NCI-H187 treated with DMSO at 0.1 percent for 48 hours (cell line): ENCODE results near the gene IL4.
"Not testable (repeated sequence)": the region's sequence is repeated elsewhere in the genome, so short reads cannot be mapped to it uniquely, and the experiment has no call there.

Experiments
- DNase-seq: peaks from one replicate; lab custom pipeline; 2025; lab: John Stamatoyannopoulos, UW

Gene IL4

DNA sequence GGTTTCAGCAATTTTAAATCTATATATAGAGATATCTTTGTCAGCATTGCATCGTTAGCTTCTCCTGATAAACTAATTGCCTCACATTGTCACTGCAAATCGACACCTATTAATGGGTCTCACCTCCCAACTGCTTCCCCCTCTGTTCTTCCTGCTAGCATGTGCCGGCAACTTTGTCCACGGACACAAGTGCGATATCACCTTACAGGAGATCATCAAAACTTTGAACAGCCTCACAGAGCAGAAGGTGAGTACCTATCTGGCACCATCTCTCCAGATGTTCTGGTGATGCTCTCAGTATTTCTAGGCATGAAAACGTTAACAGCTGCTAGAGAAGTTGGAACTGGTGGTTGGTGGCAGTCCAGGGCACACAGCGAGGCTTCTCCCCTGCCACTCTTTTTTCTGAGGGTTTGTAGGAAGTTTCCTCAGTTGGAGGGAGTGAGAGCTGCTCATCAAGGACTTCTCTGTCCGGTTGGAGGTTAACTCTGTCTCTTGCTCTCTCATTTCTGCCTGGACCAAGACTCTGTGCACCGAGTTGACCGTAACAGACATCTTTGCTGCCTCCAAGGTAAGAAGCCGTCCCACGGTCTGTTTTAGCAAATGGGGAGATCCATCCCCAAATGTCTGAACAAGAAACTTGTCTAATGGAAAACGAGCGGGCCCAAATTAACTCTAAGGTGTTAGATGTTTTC lies at the start of gene IL4:
TSS of gene IL4 (plus strand) at position 51 of the 692 bp plus-strand sequence. CDS start at position 113, 62 bp downstream.
- no peak for DNase-seq

DNA sequence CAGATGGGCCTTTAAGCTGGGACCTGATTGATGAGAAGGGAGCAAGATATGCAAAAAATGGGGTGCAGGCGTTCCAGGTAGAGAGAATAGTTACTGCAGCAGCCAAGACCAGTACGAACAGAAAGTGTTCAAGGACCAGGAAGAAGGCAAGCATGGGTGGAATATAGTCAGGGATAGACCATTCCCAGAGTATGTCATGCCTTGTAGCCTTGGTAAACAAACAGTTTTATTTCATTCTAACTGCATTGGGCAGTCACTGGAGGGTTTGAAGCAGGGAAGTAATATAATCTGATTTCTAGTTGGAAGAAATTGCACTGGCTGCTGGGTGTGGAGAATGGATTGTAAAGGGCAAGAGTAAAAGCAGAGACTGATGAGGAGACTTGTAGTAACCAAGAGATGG lies 46.3 kb upstream of the IL4 start:
- no peak for DNase-seq

DNA sequence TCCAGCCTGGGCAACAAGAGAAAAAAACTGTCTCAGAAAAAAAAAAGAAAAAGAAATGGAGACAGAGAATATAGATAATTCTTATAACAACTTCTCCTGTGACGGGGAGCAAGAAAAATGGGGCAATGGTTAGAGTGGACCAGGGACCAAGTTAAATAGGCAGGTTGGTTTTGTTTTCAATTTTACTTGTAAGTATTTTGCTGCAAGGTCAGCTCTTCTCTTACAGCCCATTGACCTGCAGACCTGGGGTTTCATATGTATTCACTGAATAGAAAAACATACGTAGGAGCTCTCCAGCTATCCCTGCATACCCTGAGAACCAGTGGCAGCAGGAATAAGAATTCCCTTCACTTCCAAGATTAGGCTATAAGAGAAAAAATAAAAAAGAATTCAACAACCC lies 45.0 kb upstream of the IL4 start:
- DNase-seq, result no peak

DNA sequence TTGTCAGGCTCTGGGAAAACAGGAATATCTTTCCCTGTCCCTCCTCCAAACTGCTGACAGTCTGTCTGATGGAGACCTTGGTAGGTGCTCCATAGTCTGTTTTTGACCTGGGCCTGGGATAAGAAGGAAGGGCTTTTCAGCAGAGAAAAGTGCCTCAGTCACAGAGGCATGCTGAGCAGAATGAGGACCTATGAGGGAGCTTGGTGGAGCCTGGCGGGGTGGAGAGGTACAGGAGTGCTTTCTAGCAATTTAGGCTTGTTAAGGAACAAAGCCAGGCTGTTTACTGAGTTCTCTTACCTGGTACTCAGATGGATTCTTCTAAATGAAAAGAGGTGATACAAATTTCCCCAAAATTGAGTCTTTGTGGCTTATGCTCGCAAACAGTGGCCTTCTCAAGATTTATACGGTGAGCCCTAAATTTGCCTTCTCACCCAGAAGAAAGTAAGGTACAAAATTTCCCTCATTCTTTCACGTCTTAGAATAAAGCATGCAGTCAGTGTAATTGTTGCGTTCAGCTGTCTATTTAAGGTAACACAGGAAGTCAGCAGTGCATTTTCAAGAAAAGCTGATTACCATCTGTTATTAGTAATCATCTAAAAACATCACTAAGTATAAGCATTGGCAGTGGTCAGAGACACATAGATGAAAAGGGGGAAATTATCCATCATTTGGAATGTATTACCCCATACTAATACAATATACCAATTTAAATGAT lies 44.4 kb upstream of the IL4 start:
- DNase-seq, result no peak

DNA sequence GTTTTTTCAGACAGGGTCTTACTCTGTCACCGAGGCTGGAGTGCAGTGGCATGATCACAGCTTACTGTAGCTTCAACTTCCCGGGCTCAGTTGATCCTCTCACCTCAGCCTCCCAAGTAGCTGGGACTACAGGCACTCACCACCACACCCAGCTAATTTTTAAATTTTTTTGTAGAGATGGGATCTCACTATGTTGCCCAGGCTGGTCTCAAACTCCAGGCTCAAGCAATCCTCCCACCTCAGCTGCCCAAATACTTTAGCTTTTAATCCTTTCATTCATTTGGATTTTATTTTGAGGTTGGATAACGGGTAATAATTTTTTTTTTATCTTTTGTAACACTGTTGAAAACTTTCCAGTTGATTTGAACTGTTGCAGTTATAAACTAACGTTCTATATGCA lies 40.2 kb upstream of the IL4 start:
- DNase-seq, result not testable (repeated sequence)

DNA sequence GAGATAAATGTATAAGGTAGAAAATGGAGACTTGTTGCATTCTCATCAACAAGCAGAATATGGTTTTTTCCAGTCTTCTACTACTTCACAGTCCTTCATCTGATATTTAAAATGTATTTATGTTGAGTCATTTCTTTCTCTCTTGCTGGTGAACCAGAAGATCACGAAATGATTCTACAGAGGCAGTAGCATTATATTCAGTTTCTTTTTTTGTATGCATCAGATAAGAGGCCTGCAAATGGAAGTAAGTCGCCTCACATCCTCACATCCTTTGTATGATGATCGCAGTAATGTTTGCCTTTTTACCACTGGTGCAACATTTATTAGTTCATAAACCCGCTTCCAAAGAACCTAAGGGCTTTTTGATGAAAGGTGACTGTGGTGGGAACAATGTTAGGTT lies 37.9 kb upstream of the IL4 start:
- DNase-seq, result no peak

DNA sequence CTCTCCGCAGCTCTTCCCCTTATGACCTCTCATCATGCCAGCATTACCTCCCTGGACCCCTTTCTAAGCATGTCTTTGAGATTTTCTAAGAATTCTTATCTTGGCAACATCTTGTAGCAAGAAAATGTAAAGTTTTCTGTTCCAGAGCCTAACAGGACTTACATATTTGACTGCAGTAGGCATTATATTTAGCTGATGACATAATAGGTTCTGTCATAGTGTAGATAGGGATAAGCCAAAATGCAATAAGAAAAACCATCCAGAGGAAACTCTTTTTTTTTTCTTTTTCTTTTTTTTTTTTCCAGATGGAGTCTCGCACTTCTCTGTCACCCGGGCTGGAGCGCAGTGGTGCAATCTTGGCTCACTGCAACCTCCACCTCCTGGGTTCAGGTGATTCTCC lies 36.5 kb upstream of the IL4 start:
- no peak for DNase-seq

DNA sequence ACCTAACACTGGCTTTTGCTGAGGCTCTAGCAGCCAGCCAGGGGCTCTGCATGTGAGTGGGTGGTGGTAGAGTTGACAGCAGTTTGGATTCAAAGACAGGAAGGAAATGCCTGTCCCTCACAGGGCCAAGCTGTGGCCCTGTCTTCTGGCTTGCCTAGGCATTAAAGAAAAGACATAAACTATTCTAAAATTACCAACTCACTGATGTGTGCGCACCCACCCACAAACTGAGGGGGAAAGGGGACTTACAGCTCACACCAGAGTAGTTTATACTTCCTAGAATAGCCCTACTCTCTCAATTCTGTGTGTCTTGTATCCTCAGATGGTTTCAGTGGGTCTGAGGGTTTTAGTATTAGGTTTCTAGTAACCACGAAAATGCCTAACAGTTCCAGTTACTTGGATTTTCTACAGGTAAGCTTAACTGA lies 34.1 kb upstream of the IL4 start:
- DNase-seq, result no peak

DNA sequence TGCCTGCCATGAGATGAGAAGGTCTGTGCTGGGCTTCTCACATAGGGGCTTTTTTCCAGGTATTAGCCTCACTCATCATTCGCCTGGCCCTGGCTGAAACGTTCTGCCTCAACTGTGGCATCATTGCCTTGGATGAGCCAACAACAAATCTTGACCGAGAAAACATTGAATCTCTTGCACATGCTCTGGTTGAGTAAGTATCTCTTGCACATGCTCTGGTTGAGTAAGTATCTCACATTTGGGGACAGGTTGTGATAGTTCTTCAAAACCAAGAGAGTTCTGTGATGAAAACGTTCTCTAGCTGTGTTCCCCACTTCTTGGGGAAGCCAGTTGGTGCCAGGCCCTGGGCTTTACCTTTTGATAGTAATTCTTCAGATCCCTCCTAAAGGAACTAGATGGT lies 33.2 kb upstream of the IL4 start:
- no peak for DNase-seq

DNA sequence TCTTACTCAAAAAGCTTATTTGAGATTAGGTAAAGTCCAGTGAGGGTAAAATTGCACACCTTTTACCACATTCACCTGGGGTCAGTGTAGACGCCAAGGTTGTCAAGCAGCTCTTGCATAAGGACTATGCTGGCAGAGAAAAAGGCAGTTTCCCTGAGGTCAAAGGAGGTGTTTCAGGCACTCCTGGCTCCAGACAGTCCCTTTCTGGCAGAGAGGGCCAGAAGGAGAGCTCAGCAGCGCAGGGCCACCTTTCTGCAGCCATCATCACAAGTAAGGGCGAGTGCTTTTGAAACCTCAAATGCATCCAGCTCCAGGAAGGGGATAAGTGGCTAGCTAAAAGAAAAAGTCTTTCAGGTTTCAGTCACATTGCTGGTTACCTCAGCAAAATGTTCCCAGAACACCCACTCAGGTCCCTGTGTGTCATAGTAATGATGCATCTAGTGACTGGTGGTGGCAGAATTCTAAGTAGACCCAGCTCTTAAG lies 32.5 kb upstream of the IL4 start:
- DNase-seq, result no peak

DNA sequence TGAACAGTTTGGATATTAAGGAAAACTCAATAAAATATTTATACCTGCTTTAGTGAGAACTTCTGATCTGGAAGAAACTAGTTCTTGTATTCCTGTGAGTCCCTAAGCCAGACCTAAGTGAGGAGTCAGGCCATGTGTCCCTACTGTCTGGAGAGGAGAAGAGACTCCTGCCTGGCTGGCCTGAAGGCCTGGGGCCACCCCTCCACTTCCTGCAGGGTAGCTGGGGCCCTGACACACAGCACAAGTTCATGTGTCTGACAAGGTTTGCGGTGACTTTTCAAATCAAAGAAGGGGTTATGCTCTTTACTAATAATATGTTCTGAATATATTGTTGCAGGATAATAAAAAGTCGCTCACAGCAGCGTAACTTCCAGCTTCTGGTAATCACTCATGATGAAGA lies 31.9 kb upstream of the IL4 start:
- DNase-seq, result no peak

DNA sequence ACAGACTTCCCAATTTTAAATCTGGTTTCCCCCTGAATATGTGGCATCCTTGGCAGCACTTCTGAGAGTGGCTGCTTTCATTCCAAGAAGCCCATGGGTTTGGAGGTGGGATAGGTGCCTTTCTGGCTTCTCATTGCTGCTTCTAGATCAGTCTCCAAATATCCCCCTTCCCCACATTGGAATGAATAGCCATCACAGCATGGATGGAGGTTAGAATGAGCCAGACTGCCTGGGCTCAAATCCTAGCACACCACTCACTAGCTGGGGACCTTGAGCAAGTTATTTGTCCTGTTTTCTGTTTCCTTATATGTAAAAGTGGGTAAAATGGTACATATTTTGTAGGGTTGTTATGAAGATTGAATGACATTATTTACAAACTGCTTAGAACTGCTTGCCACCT lies 29.6 kb upstream of the IL4 start:
- no peak for DNase-seq

DNA sequence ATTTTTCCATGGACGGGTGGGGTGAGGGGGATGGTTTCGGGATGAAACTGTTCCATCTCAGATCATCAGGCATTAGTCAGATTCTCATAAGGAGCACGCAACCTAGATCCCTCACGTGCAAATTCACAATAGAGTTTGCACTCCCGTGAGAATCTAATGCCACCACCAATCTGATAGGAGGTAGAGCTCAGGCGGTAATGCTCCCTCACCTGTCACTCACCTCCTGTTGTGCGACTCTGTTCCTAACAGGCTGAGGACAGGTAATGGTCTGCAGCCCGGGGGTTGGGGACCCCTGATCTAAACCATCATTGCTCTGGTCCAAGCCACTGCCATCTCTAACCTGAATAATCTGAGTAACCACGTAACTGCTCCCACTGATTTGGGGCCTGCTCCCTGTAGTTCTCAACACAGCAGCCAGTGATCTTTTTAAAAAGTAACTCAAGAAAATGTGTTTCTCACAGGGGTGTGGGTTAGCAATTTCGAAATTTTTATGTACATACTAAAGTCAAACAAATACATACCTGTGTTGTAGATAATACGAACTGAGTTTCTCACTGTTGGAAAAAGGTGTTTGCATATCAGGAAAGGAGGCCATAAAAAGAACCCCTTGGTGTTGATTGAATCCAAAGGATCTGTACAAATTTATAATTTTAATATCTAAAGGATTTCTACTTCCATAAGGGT lies 27.1 kb upstream of the IL4 start:
- DNase-seq, result no peak

DNA sequence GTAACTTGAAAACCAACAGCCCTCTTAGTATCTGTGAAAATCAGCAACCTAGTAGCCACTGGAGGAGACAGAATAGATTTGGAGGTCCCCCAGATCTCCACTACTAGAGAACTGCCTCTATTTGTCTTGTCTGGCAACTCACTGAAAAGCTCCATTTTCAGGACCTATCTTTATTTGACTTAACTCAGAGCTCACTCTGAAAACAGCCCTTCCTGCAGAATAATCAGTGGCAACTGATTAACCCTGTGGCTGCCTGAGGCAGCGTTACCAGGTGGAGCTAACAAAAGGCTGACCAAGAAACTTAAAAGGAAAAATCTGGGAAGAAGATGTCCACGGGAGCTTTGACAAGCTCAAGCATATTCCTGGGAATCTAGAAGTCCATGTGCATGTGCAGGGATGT lies 26.3 kb upstream of the IL4 start:
- DNase-seq, result no peak

DNA sequence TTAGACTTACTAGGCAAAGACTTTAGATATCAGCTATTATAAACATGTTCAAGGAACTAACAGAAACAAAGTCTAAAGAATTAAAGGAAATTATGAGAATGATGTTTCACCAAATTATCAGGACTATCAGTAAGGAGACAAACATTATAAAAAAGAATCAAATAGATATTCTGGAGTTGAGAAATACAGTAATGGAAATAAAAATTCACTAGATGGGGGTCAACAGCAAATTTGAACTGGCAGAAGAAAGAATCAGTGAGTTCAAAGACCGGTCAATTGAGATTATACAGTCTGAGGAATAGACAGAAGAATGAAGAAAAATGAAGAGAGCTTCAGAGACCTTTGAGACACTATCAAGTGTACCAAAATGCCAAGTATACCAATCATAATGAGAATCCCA lies 25.4 kb upstream of the IL4 start:
- DNase-seq, result no peak

DNA sequence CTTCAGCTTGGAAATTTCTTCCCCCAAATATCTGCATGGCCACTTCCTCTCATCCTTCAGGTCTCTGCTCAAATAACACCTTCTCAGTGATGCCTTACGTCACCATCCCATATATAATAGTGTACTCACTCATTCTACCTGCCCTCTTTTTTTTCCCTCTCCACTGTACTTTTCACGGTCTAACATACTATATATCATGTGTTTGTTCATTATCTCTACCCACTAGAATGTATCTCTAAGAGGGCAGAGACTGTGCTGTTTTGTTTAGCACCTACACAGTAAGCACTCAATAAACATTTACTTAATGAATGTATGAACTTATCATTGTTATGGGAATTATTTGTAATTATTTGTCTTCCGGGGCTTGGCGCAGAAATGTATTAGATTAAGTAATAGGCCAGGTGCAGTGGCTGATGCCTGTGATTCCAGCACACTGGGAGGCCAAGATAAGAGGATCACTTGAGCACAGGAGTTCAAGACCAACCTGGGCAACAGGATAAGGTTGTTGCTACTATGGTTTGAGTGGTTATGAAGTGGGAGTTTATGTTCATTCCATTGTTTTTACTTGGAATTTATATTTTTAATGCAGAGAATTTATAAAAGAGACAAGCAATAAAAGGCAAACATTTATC lies 21.8 kb upstream of the IL4 start:
- no peak for DNase-seq

DNA sequence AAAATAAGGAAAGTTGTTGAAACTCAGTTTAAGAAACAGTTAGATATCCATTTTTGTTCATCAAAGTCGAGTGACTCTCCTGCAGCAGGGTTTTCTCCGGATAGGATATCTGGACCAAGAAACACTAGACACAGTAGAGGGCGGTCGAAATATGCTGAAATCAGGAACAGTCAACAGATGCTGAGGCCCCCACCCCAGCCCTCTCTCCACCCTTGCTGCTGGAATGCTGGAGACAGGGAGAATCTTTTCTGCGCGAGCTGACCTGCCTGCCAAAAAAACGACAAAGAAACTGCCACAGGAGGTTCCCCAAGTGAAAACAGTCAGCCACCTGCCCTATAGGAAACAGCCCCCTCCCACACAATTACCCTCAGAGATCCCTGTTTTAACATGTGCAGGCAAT lies 20.1 kb upstream of the IL4 start:
- no peak for DNase-seq

DNA sequence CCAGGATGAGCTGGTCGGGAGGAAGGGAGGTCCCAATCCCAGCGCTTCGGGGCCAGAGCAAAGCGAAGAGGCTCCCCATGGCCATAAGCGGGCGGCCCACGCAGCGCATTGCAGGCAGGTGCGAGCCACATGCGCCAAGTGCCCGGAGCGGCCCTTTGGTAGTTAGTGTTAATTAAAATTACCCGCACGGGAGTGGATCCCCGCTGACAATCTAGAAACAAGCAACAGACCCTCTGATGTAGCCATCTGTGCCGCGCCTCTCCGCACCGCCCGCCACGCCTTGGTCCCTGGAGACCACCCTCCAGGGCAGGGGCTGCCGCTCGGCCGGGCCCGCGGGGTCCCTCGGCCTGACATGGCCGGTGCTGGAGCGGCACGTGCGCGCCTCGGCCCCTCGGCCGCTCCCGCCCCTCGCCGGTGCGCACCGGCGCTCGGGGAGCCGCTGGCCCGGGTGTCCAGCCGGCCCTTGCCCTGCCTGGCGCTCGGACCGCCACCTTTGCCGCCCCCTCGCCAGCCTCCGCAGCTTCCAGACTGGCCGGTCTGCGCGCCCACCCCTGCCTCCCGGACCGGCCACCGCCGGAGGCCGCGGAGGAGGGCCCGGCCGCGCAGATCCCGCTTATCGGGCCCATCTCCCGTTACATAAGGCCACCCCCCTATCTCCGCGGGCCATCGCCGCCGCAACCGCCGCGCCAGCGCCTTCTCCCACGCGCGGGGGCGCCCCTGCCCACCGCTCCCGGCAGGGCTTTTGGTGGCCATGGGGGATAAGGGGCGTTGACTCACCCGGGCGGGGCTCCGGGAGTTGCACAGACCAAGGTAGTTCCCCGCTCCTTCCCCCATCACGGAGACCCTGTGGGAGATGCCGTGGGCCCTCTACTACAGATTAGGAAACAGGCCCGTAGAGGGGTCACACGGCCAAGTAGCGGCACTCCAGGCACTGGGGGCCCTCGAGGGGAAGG lies 17.7 kb upstream of the IL4 start:
- no peak for DNase-seq

DNA sequence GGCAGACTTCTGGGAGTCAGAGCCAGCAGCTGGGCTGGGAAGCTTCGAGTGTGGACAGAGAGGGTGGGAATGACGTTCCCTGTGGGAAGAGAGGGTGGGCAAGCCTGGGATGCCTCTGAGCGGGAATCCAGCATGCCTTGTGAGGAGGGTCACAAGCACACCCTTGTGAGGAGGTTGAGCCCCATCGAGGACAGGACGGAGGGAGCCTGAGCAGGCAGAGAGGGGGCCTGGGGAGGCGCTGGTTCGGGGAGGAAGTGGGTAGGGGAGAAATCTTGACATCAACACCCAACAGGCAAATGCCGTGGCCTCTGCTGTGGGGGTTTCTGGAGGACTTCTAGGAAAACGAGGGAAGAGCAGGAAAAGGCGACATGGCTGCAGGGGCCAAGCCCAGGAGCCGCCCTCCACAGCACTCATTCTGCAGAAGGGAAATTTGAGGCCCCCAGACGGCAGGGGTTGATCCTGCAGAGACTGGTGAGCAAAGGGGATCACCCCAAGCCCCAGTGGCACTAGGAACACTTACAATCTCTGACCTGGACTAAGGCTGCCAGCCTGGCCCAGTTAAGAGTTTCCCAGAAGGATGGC lies 16.9 kb upstream of the IL4 start:
- DNase-seq, result no peak

DNA sequence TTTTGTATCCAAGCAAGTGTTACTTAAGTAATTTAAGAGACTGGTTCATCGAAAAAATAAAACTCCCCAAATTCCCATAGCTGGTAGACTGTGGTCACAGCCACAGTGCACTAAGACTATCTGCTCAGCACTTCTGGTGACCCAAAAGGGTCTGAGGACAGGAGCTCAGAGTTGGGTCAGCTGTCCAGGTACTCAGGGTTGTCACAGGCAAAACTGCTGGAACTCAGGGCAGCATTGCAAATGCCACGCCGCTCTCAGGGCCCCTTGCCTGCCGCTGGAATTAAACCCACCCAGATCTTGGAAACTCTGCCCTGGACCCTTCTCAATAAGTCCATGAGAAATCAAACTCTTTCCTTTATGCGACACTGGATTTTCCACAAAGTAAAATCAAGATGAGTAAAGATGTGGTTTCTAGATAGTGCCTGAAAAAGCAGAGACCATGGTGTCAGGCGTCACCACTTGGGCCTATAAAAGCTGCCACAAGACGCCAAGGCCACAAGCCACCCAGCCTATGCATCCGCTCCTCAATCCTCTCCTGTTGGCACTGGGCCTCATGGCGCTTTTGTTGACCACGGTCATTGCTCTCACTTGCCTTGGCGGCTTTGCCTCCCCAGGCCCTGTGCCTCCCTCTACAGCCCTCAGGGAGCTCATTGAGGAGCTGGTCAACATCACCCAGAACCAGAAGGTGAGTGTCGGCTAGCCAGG lies 16.0 kb upstream of the IL4 start, which contains the start of gene IL13:
TSS of gene IL13 (plus strand) at position 498 of the 705 bp plus-strand sequence. CDS start at position 512, 14 bp downstream.
- DNase-seq, result no peak
